HepG2 (cell line): Measurements from ENCODE around the gene PLA2G12A. TPM values are rescaled to one million over a fixed set of nuclear protein-coding genes. Genes with fewer than 3 reads are reported as not detected.

ENCODE experiments used
- ATF7-NPFF ChIP-seq: sonication (generic); formaldehyde crosslinking; IDR thresholded peaks from 2 replicates; pipeline ENCODE4 v1.8.1; 2023; ENCODE audit warnings: mild to moderate bottlenecking, low read depth, missing genetic modification reagents, moderate library complexity
- HDAC2 ChIP-seq: sonication (generic); formaldehyde crosslinking; IDR thresholded peaks from 2 replicates; pipeline ENCODE4 v1.4.0; 2020; ENCODE audit warnings: missing genetic modification reagents
- KDM2A ChIP-seq: sonication (generic); formaldehyde crosslinking; IDR thresholded peaks from 2 replicates; pipeline ENCODE4 v1.4.0; 2020; ENCODE audit warnings: low read depth, missing genetic modification reagents, borderline replicate concordance
- MAF1 ChIP-seq: sonication (generic); formaldehyde crosslinking; IDR thresholded peaks from 2 replicates; pipeline ENCODE4 v1.5.0; 2020; ENCODE audit warnings: missing genetic modification reagents, borderline replicate concordance
- POGZ ChIP-seq: sonication (generic); formaldehyde crosslinking; IDR thresholded peaks from 2 replicates; pipeline ENCODE4 v1.4.0; 2020; ENCODE audit warnings: mild to moderate bottlenecking, missing genetic modification reagents
- RAD21 ChIP-seq: fragments of 450-650 bp; formaldehyde crosslinking; IDR thresholded peaks from 2 replicates; pipeline ENCODE4 v1.5.0; 2020; ENCODE audit warnings: mild to moderate bottlenecking
- RBFOX2 ChIP-seq: fragments of 200-400 bp; formaldehyde crosslinking; IDR thresholded peaks from 2 replicates; pipeline ENCODE4 v1.6.1; 2017; ENCODE audit warnings: low read depth, mild to moderate bottlenecking, low read length
- SMAD1 ChIP-seq: sonication (generic); formaldehyde crosslinking; IDR thresholded peaks from 2 replicates; pipeline ENCODE4 v1.4.0; 2020; ENCODE audit warnings: missing genetic modification reagents, low read depth, mild to moderate bottlenecking, borderline replicate concordance
- SMAD3 ChIP-seq: sonication (generic); formaldehyde crosslinking; IDR thresholded peaks from 2 replicates; pipeline ENCODE4 v1.4.0; 2020; ENCODE audit warnings: missing genetic modification reagents
- ZFY ChIP-seq: sonication (generic); formaldehyde crosslinking; IDR thresholded peaks from 2 replicates; pipeline ENCODE4 v1.4.0; 2020; ENCODE audit warnings: missing genetic modification reagents
- ZGPAT ChIP-seq: IDR thresholded peaks from 2 replicates; pipeline ENCODE4 v1.6.1; 2016; ENCODE audit warnings: mild to moderate bottlenecking
- ZNF547 ChIP-seq: sonication (generic); formaldehyde crosslinking; IDR thresholded peaks from 2 replicates; pipeline ENCODE4 v1.5.1; 2020; ENCODE audit warnings: mild to moderate bottlenecking, missing genetic modification reagents
- ZNF749 ChIP-seq: sonication (generic); formaldehyde crosslinking; IDR thresholded peaks from 2 replicates; pipeline ENCODE4 v1.8.0; 2022; ENCODE audit warnings: mild to moderate bottlenecking, missing genetic modification reagents, moderate library complexity, borderline replicate concordance
- ZNF788 ChIP-seq: sonication (generic); formaldehyde crosslinking; IDR thresholded peaks from 2 replicates; pipeline ENCODE4 v1.5.0; 2020; ENCODE audit warnings: mild to moderate bottlenecking, missing genetic modification reagents, borderline replicate concordance
- polyA plus RNA-seq, 8 experiments: library from polyadenylated mRNA; depleted of rRNA in 3 of 8; stranded (reverse) in 7 of 8; unstranded in 1 of 8; fragments of >200 nt; fragmentation: Illumina TruSeq in 4 of 8; extraction: Trizol in 4 of 8; gene quantifications; 2 replicates each; pipeline versions ENCODE4 v1.2.1 to v1.2.3, GENCODE V29; 2011 to 2016; ENCODE audit warnings: low read depth in 4 of 8, missing spikeins in 1 of 8, mixed read lengths in 1 of 8; ENCODE audit not compliant: insufficient read depth in 1 of 8
- total RNA-seq, 5 experiments: library from RNA; depleted of rRNA; stranded (reverse); fragments of >200 nt; fragmentation: Illumina TruSeq; extraction: Trizol; gene quantifications; 2 replicates each; pipeline ENCODE4 v1.2.3, GENCODE V29; 2016; ENCODE audit warnings: low read depth in 1 of 5
- TF ChIP-seq, protein P1 (sequence below): sonication (generic); formaldehyde crosslinking; IDR thresholded peaks from 2 replicates; pipeline ENCODE4 v1.4.0; 2020; ENCODE audit warnings: missing genetic modification reagents, mild to moderate bottlenecking, borderline replicate concordance
- TF ChIP-seq, protein P2 (sequence below): sonication (generic); formaldehyde crosslinking; IDR thresholded peaks from 2 replicates; pipeline ENCODE4 v1.8.1; 2023; ENCODE audit warnings: mild to moderate bottlenecking, moderate library complexity, missing genetic modification reagents
- TF ChIP-seq, protein P3 (sequence below): sonication (generic); formaldehyde crosslinking; IDR thresholded peaks from 2 replicates; pipeline ENCODE4 v1.4.0; 2020; ENCODE audit warnings: missing genetic modification reagents
- TF ChIP-seq, protein P4 (sequence below), 2 experiments: sonication (generic) in 1 of 2; formaldehyde crosslinking in 1 of 2; IDR thresholded peaks; 2 replicates each; pipeline versions ENCODE4 v1.4.0 to v1.6.1; 2018 to 2020; ENCODE audit warnings: missing genetic modification reagents in 2 of 2, borderline replicate concordance in 1 of 2, low read depth in 1 of 2, mild to moderate bottlenecking in 1 of 2, missing biosample characterization in 1 of 2

PLA2G12A gene
- total and polyA plus RNA-seq, 2 of the 13 experiments (the other 11 are each of a cell fraction or from before 2014, with no cell fraction given): 61.2 to 64.0 TPM

DNA sequence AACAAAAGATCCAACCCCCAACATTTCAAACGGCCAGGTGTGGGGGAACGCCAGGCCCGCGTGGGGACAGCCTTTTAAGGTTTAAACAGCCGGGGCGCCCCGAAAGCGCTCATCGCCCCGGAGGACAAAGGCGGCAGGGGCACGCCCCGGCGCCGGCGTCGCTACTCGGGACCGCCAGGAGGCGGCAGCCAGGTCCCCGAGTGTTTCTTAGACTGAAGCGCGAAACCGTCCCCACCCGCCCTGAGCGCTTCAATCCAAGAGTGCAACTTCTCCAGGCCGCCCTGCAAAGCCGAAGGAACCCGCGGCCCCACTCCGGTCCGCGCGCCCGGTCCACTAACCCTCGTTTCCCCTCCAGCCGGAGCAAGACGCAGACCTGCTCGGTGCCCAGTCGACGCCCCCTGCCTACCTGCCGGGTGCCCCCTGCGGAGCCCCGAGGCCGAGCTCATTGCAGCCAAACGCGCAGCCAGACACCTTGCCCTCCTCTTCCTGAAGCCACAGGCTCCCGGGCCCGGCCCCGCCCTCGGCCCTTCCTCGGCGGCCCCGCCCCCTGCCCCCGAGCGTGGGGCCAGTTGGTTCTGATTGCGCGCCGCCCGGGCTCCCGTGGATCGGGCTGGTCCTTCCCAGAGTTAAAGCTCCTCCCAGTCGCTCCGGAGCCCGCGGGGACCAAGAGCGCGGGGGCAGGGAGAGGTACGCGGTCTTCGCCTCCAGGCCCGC, 26.8 kb downstream of the PLA2G12A start, which contains the start of gene CASP6 (continued):
- TF ChIP-seq, protein P1, sequence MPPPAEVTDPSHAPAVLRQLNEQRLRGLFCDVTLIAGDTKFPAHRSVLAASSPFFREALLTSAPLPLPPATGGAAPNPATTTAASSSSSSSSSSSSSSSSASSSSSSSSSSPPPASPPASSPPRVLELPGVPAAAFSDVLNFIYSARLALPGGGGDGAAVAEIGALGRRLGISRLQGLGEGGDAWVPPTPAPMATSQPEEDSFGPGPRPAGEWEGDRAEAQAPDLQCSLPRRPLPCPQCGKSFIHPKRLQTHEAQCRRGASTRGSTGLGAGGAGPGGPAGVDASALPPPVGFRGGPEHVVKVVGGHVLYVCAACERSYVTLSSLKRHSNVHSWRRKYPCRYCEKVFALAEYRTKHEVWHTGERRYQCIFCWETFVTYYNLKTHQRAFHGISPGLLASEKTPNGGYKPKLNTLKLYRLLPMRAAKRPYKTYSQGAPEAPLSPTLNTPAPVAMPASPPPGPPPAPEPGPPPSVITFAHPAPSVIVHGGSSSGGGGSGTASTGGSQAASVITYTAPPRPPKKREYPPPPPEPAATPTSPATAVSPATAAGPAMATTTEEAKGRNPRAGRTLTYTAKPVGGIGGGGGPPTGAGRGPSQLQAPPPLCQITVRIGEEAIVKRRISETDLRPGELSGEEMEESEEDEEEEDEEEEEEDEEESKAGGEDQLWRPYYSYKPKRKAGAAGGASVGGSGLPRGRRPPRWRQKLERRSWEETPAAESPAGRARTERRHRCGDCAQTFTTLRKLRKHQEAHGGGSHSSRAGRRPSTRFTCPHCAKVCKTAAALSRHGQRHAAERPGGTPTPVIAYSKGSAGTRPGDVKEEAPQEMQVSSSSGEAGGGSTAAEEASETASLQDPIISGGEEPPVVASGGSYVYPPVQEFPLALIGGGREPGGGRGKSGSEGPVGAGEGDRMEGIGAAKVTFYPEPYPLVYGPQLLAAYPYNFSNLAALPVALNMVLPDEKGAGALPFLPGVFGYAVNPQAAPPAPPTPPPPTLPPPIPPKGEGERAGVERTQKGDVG (CRISPR knock-in tag): no peak
- TF ChIP-seq, protein P2, sequence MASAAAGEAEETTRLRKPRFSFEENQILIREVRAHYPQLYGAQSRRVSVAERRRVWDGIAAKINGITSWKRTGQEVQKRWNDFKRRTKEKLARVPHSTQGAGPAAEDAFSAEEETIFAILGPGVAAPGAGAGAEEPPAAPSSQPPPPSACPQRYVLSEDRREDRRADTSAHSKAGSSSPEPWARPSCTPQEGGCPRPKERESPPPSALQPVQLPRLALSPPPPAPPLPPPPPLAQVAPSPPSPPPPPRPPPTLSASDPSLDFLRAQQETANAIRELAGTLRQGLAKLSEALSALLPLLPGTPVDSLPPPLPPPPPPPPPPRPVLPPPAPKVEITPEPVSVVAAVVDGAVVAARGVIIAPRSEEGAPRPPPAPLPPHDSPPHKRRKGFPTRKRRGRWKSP (CRISPR knock-in tag): peak; percentile 35; the same call in 1 of the 2 replicates
- TF ChIP-seq KDM2A (CRISPR knock-in tag): peak; percentile 93
- TF ChIP-seq RAD21 (CRISPR knock-in tag): 0 out of 2 replicates have a peak, but pooled peaks have one; percentile 28
- 0 out of 2 replicates have a peak, but pooled peaks have one; percentile 27 for TF ChIP-seq POGZ (CRISPR knock-in tag)
- TF ChIP-seq ZNF547 (CRISPR knock-in tag): 0 out of 2 replicates have a peak, but pooled peaks have one; percentile 31
- TF ChIP-seq ZNF749: peak; percentile 59; the same call in 1 of the 2 replicates
- peak; percentile 42; the same call in 1 of the 2 replicates for TF ChIP-seq ZGPAT (CRISPR knock-in tag)
- TF ChIP-seq SMAD3 (CRISPR knock-in tag): no peak
- TF ChIP-seq ATF7-NPFF (CRISPR knock-in tag): peak; percentile 44; the same call in 1 of the 2 replicates
- TF ChIP-seq MAF1 (CRISPR knock-in tag): 0 out of 2 replicates have a peak, but pooled peaks have one; percentile 33
- peak; percentile 69 for TF ChIP-seq RBFOX2
- TF ChIP-seq ZFY: peak; percentile 67
- TF ChIP-seq, protein P3, sequence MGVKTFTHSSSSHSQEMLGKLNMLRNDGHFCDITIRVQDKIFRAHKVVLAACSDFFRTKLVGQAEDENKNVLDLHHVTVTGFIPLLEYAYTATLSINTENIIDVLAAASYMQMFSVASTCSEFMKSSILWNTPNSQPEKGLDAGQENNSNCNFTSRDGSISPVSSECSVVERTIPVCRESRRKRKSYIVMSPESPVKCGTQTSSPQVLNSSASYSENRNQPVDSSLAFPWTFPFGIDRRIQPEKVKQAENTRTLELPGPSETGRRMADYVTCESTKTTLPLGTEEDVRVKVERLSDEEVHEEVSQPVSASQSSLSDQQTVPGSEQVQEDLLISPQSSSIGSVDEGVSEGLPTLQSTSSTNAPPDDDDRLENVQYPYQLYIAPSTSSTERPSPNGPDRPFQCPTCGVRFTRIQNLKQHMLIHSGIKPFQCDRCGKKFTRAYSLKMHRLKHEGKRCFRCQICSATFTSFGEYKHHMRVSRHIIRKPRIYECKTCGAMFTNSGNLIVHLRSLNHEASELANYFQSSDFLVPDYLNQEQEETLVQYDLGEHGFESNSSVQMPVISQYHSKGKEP (CRISPR knock-in tag): no peak
- peak; percentile 34; the same call in 1 of the 2 replicates for TF ChIP-seq HDAC2 (CRISPR knock-in tag)
- TF ChIP-seq, protein P4, sequence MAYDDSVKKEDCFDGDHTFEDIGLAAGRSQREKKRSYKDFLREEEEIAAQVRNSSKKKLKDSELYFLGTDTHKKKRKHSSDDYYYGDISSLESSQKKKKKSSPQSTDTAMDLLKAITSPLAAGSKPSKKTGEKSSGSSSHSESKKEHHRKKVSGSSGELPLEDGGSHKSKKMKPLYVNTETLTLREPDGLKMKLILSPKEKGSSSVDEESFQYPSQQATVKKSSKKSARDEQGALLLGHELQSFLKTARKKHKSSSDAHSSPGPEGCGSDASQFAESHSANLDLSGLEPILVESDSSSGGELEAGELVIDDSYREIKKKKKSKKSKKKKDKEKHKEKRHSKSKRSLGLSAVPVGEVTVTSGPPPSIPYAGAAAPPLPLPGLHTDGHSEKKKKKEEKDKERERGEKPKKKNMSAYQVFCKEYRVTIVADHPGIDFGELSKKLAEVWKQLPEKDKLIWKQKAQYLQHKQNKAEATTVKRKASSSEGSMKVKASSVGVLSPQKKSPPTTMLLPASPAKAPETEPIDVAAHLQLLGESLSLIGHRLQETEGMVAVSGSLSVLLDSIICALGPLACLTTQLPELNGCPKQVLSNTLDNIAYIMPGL (CRISPR knock-in tag; IDR thresholded peaks at IDR 0.05; ENCODE audit: borderline replicate concordance in 1 of 2, low read depth in 1 of 2): peak in 1 of 2 experiments; percentile 72; a peak in 3 of 4 replicates
- TF ChIP-seq ZNF788 (CRISPR knock-in tag): peak; percentile 29; the same call in 1 of the 2 replicates
- TF ChIP-seq SMAD1: no peak
